NCI-H2081 (cell line): ENCODE data around the gene KCNQ5.

Experiments used
- DNase-seq, 2 experiments: peaks; one replicate each; lab custom pipeline; 2025; lab: John Stamatoyannopoulos, UW

Gene KCNQ5

DNA sequence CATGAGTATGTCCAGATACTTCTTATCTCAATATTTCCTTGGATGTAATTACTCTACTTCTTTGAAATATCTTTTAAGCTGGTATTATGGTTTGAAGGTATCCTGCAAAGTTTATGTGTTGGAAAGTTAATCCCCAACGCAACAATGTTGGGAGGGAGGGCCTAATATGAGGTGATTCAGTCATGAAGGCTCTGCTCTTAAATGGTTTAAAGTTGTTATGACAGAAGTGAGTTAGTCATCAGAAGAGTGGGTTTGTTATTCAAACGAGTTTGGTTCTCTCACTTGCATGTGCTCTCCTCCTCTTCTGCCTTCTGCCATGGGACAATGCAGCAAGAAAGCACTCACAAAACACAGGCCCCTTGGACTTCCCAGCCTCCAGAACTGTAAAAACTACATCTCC, 176.3 kb downstream of the KCNQ5 start:
- DNase-seq = no peak

DNA sequence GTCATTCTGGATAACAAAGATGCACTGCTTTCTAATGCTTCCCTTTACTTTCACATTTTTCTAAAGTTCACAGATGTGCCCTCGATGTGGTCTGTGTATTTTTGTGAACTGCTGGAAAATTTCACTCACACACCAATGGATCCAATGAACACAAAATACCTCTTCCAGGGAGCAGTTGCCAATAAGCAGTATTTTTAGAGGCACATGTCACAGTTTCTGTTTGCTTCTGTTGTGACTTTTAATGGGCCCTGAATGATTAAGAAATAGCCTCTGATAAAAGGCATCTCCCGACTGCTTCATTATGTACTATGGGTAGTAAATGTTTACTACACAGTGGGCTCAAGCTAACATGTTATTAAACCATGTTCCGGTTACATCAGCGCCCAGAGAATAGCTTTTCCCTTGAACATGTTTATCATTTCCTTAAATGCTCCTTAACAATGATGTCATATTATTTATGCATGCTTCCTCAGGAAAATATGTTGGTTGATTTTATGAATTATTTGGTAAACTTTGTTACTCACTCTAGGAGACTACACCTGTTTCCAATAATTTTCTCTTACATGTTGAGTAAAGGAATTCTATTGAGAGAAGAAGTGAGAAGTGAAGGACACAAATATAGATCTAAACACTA, 188.0 kb downstream of the KCNQ5 start:
- no peak for DNase-seq

DNA sequence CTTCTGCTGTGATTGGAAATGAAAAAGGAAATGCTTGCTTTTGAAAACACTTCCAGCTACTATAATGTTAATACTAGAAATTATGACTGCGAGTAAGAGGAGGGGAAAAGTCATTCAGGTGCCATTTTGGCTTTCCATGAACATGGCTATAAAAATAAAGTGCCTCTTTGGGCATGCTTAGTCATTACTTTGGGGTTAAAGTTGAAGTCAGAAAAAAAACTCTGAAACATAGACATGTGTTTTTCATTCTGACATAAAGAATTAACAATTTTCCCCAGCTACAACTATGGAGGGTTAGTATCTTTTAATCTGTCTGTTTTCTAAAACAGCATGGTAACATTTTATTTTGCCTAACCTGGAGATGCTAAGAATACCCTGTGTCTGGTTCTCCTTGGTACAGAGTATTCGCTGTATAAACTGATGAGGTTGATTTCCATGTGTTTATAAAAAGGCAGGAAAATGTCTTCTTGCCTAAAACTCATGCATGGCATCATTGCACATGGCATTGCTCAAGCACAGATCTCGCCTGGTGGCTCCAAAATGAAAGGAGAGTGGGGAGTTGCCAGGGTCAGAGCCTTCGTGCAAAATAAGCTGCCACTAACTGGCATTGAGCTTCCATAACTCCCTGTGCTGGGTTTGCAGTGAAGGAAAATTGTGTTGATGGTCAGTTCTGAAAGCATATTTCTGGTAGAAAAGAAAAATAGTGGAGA, 188.9 kb downstream of the KCNQ5 start:
- no peak for DNase-seq

DNA sequence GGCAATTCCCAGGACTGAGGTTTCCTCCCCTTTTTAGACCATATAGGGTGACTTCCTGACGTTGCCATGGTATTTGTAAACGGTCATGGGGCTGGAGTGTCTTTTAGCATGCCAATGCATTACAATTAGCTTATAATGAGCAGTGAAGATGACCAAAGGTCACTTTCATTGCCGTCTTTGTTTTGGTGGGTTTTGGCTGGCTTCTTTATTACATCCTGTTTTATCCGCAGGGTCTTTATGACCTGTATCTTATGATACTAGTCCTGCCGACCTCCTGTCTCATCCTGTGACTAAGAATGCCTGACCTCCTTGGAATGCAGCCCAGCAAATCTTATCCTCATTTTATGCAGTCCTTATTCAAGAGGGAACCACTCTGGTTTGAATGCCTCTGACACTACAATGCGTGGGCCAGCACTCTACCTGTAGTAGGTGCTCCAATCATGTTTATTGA, 190.1 kb downstream of the KCNQ5 start:
- DNase-seq = no peak

DNA sequence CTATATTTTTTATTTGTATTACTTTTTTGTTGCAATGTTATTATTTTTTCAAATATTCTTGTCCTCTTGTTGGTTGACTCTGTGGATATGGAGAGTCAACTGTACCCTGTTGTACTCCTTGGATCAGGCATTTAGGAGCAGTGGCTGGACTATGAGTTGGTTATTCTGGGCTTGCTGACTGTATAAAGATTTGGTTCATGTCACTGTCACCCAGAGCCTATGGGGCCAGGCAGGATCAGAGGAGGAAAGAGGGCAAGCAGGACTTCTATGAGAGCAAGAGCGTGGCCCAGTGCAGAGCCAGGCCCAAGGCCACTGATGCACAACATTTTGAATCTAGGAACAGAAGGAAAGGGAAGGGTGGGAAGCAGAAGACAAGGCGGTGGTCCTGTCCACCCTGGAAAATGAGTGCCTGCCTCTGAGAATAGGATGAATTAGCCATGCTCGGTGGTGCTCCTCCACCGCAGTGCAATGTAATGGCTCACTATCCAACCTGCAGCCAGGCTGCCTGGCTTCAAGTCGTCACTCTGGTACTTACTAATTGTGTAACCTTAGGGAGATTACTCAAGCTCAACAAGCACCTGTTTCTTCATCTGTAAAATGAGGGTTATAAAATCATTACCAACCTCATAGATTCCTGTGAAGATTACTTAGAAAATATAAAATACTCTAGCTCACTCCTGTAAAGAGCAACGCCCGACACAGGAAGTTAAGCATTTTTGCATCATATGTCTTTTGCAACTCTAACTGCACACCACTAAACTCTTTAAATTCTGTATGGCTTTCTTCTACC, 192.1 kb downstream of the KCNQ5 start:
- DNase-seq = no peak

DNA sequence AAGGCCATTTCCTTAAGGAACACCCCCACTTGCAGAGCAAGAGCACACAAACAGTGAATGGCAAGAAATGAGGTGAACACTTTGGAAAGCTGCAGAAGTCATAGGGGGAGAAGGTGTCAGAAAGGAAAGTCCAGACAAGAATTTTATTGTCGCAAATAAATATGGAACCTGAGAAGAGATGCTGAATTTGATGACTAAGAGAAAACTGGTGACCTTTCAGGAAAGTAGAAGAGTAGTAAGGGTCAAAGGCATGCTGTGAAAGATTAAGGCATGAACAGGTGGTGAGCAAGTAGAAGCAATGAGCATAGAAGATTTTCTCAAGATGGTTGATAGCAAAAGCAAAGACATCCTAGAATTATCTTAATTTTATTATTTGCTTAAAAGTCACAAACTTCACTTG, 194.2 kb downstream of the KCNQ5 start:
- DNase-seq = no peak

DNA sequence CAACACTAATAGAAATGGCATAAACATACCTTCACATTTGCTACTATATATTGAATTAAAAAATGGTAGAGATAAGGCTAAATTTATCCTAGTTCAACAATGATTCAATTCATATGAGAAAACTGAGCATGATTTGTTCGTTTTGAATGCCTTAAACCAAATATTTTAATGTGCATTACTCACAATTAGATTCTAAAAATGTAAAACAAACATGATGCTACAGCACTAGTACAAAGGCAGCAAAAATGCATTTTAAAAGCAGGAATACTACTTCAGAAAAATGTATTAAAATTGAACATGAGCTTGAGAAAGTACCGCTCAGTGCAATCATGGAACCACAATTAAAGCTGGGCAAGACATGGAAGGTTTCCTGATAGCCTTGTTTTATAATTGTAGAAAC, 195.3 kb downstream of the KCNQ5 start:
- DNase-seq = no peak

DNA sequence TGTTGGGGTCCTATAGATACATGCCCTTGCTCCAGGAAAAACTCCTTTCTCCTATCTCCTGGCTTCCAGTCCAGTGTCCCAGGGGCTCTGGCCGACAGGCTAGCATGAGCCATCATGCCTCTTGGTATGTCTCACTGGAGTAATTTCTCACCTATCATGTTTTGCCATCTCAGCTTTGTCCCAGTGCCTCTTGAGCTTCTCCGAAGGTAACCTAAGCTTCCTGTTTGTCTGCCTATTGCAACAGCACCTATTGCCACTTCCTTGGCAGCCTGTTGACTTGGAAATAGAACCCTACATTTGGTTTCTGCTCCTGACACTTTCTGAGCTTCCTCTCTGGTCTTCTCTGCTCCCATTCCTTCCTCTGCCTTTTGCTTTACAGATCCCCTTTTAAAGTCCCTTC, 197.7 kb downstream of the KCNQ5 start:
- DNase-seq = no peak

DNA sequence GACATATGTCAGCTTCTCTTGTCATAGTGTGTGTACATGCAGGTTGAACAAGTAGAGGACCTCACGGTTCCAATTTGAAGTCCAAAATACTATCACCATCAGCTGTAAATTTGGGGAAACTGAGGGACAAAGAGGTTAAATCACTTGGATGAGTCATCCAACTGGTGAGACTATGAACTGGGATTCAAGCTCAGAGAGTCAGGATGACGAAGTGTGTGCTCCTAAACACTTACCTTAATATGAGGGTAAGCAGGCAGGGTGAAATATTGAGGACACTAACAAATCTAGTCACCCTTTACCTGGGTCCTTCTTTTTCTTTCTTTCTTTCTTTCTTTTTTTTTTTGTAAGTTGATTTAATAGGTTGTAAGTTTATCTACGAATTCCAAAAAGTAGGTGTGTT, 198.3 kb downstream of the KCNQ5 start:
- DNase-seq = no peak

DNA sequence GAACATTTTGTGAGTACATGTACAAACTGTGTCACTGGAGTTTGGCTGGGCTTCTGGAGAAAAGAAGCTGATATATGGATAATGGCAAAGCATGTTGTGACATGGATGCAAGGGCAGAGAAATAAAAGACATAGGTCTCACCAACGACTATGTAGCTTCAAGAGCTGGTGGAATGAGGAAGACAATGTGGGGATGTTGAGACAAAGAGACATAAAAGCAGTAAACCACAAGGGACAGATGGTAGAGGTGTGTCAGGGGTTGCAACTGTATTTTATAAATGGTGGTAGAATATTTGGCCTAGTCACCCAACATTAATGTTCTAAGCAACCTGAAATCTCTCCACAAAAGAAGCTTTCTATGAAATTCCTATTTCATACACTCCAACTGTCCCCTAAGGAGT, 199.0 kb downstream of the KCNQ5 start:
- no peak for DNase-seq

DNA sequence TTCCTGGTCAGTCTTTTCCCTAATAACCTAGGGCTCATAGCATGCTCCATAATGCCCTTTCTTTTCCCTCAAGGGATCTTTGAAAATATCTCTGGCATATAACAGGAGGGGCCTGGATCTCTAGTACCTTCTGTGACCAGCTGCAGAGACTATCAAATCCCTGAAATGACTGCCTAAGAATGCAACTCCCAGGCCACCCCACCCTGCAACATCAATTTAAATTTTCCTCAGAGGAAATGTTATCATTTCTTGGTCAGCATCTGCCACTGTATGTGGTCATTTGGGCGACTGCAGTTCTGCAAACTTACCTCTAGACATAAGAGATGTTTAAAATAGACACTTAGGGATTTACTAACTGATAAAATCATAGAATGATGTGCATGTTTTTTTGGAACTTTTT, 200.2 kb downstream of the KCNQ5 start:
- DNase-seq = no peak

DNA sequence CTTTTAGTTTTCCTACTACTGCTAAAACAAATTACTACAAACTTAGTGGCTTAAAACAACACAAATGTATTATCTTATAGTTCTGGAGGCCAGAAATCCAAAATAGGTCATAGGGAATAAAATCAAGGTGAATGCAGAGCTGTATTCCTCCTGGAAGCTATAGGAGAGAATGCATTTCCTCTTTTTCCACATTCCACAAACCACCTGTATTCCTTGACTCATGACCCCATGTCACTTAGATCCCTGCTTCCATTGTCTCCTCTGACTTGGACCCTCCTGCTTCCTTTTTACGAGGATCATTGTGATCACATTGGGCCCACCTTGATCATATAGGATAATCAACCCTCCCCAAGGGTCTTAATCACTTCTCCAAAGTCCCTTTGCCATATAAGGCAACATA, 200.8 kb downstream of the KCNQ5 start:
- DNase-seq = no peak

DNA sequence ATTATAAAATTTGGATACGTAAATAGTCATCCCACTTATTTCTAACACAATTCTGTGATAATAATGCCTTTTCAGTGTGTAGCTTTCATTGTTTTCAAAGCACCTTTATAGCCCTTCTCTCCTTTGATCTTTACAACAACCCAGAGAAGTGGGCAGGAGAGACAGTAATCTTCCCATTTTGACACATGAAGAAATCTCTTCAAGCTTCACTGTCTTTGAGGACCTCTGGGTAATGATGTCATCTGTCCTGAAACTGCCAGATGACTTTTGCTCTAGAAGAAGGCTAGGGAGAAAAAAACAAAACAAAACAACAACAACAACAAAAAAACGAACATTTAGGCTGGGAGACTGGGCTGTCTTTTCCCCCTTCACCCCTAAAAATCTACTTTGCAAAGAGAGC, 203.0 kb downstream of the KCNQ5 start:
- DNase-seq = no peak

DNA sequence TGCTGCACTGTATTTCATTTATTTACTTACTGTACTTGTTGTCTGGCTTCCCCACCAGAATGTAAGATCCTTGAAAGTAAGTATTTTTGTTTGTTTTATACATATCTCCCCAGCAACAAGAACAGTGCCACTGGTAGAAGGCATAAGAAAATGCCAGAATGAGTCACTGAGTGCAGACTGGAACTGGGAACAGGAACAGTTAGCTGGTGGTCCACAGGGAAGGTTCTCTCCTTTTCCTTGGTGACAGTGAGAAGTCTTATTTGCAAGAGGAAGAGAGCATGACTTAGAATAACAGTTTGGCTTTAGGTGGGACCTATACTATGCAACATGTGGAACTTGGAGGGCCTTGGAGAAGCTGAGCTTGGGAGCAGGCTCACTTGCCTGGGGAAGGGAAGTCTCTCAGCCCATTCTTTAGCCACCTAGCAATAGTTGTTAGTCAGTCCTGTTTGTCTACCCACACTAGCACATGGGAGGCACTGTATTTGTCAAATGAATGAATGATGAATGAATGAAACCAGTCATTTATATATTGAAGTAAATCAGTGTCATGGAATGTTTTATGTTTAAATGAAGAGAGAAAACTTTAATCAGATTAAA, 203.5 kb downstream of the KCNQ5 start:
- no peak for DNase-seq

DNA sequence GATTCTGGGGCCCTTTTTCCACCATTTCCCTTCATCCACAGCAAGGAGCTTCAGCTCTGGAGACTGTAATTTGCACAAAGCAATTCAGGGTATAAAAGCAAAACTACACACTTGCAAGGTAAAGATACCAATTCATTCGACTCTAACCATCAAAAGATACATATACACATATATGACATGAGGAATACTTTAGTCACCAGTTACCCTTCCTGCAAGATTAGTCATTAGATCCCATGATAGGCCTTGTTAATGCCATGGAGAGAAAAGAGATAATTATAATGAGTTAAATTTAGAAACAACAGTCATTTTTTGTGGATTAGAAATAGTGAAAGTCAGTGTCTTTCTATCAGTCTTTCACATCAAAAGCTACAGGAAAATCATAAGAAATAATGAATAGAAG, 204.2 kb downstream of the KCNQ5 start:
- no peak for DNase-seq

DNA sequence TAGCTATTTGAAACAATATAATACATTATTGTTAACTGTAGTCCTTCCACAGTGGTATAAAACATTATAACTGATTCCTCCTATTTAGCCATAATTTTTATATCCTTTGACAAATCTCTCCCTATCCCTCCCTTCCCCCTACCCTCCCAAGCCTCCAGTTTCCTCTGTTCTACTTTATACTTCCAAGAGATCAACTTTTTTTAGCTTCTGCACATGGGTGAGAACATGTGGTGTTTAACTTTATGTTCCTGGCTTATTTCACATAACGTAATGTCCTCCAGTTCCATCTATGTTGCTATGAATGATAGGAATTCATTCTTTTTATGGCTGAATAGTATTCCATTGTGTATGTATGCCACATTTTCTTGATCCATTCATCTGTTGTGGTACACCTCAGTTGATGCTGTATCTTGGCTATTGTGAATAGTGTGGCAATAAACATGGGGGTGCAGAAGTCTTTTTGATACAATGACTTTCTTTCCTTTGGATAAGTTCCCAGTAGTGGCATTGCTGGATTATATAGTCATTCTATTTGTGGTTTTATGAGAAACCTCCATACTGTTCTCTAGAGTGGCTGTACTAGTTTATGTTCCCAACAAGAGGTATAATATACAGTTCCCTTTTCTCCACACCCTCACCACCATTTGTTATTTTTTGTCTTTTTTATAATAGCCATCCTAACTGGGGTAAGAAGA, 205.0 kb downstream of the KCNQ5 start:
- no peak for DNase-seq

DNA sequence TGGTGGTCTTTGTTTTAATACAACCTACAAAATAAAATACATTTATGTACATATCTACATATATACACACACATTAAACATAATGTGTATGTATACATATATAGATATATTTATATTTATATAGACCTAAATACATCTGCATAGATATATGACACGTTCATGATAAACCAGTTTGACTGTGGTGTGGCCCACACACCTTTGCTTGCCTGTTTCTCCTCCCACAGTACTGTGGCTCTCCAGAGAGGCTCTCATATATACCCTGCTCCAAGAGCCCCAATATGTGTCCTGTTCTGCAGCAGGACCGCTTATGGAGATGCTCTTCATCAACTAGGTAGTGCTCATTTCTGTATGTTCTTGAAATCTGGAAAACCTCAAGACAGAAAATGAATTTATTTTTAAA, 207.0 kb downstream of the KCNQ5 start:
- DNase-seq = no peak

DNA sequence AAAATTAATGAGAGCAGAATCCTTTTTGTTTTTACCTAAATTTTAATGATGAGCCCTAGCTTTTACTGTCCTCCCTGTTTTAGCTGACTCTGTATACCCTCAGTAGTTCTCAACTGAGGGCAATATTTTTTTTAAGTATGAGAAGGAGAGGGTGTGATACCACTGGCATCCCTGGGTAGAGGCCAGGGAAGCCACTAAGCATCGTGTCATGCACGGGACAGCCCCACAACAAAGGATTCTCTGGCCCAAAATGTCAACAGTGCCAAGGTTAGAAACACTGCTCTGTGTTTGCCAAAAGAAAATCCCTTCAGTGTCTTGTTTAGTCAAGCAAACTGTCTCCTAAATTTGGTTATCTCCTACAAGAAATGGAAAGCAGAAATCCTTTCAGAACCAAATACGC, 210.4 kb downstream of the KCNQ5 start:
- DNase-seq = no peak

DNA sequence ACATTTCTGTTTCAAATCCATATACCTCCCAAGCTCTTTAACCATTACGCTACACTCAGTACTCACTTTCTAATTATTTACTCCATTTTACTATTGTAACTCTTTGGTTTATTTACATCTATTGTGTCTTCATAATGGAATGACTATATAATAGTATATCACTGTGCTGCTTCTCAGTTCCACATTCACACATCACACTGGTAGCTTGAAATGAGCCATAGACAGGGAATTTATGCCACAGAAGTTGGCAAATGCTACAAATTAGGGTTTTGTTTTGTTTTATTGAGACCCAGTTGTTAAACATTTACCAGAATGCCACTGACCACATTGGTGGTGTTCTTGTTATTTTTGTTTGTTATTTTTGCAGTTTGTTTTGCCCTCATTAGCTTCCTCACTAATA, 213.9 kb downstream of the KCNQ5 start:
- DNase-seq = no peak

DNA sequence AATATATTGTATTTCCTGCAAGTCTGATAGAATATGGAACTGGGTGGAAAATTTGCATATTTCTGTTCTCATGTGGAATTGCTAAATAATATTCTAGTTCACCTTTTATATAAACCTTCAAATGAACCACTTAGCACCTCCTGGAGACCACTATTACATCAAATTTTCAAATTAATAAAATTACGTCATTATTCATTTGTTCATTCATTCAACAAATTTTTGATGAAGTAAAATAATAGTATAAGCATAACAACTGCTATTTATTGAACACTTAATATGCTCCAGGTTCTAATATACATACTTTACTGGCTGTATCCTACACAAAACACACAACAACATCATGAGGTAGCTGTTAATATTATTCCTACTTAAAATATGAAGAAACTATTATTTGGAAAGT, 215.1 kb downstream of the KCNQ5 start:
- no peak for DNase-seq

DNA sequence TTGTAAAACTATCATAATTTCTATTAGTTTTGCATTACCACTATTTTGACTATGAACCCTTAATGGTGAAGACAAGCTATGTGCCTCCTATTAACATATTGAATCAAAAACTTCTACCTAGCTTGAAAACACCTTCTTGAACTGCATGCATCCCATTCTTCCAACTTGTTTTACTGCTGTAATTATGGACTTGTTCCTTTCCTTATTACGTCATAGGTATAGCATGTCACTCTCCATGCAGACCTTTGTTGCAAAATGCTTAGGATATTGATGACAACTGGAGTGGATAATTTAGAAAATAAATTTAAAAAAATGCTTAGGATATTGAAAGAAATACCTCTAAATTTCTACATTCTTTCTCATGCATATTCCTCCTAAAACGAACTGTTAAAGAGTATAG, 219.3 kb downstream of the KCNQ5 start:
- DNase-seq = no peak

DNA sequence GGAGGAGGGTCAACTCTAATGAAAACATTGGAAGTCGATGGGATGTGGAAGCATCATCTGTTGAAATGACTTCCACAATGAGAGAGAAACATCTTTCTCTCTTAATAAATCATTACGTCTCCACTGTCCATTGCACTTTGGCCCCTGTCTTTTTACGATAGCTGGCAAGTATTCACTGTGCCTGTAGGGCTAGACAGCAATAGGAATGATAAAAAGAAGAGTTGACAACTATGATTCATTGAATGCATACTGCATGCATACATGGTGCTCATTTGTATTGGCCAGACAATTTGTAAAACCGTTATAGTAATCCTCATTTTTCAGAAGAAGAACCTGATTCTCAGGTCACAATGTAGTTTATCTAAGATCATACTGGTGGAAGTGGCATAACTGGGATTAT, 220.3 kb downstream of the KCNQ5 start:
- DNase-seq = no peak
